ACC112 (cell line): ENCODE data around the gene YJEFN3.

Source experiments
- H2AFZ ChIP-seq: fragments of 200-600 bp; sonication (generic); one replicate; pipeline ENCODE4 v1.6.0; 2017; ENCODE audit warnings: antibody characterized with exemption, low read length; ENCODE audit not compliant: unreplicated experiment
- H3K27ac ChIP-seq: fragments of 200-600 bp; sonication (generic); 2 replicates; pipeline ENCODE4 v1.5.1; 2014; ENCODE audit warnings: low read depth, mild to moderate bottlenecking, antibody characterized with exemption, low read length, moderate library complexity
- H3K27me3 ChIP-seq: fragments of 200-600 bp; sonication (generic); 2 replicates; pipeline ENCODE4 v1.6.1; 2014; ENCODE audit warnings: mild to moderate bottlenecking, antibody characterized with exemption, low read length, moderate library complexity, mixed read lengths; ENCODE audit not compliant: insufficient read depth
- H3K36me3 ChIP-seq: fragments of 200-600 bp; sonication (generic); 2 replicates; pipeline ENCODE4 v1.6.1; 2016; ENCODE audit warnings: mild to moderate bottlenecking, antibody characterized with exemption, low read length, moderate library complexity, mixed read lengths; ENCODE audit not compliant: insufficient read depth
- H3K4me1 ChIP-seq: fragments of 200-600 bp; sonication (generic); one replicate; pipeline ENCODE4 v1.6.1; 2016; ENCODE audit warnings: low read length, mixed read lengths; ENCODE audit not compliant: insufficient read depth, unreplicated experiment, control insufficient read depth
- H3K4me3 ChIP-seq: fragments of 200-600 bp; sonication (generic); 2 replicates; pipeline ENCODE4 v1.5.1; 2014; ENCODE audit warnings: mild to moderate bottlenecking, low read depth, low read length
- H3K79me2 ChIP-seq: fragments of 200-600 bp; sonication (generic); one replicate; pipeline ENCODE4 v1.6.0; 2016; ENCODE audit warnings: low read length; ENCODE audit not compliant: control insufficient read depth, unreplicated experiment, insufficient read depth

The YJEFN3 gene

DNA sequence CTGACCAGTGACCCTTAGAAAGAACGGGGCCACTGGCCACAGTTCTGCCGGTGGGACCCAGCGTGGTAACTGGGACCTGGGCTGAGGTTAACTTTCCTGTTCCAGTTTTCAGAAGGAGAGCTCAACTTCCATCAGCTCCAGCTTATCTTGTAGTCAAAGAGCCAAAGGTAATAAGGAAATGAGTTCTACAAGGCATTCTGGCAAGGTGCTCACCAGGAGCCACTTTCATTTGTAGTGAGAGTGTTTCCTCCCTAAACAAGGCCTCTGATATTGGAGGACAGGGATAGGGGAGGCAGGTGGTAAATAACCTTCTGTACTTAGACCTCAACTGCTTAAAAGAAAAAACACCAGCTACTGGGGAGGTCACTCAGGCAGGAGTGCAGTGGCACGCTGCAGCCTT, 51.7 kb downstream of the YJEFN3 start:
- Histone ChIP-seq H3K27me3 (no peaks in the 10 kb centered on the region), H3K4me1 (no peaks in the 10 kb centered on the region), H3K79me2 (no peaks in the 10 kb centered on the region), H3K27ac (no peak overlapping the region), H3K36me3 (no peaks in the 10 kb centered on the region), H3K4me3 (no peak overlapping the region), H2AFZ (no peak overlapping the region)

- no peak overlapping the region for H3K27ac ChIP-seq
- H2AFZ ChIP-seq: no peak overlapping the region
- H3K4me1 ChIP-seq: no peaks in the 10 kb centered on the region
- no peaks in the 10 kb centered on the region for H3K27me3 ChIP-seq
- H3K36me3 ChIP-seq: no peaks in the 10 kb centered on the region
- no peak overlapping the region for H3K4me3 ChIP-seq
- H3K79me2 ChIP-seq: no peaks in the 10 kb centered on the region
Observed at GRCh38 chr19:19581391-19581790, 52.7 kb downstream of the YJEFN3 start.

GRCh38 chr19:19582471-19582870, 53.8 kb downstream of the YJEFN3 start:
- Histone ChIP-seq H2AFZ (no peak overlapping the region), H3K79me2 (no peaks in the 10 kb centered on the region), H3K27me3 (no peaks in the 10 kb centered on the region), H3K4me1 (no peaks in the 10 kb centered on the region), H3K27ac (no peak overlapping the region), H3K36me3 (no peaks in the 10 kb centered on the region), H3K4me3 (no peak overlapping the region)

DNA sequence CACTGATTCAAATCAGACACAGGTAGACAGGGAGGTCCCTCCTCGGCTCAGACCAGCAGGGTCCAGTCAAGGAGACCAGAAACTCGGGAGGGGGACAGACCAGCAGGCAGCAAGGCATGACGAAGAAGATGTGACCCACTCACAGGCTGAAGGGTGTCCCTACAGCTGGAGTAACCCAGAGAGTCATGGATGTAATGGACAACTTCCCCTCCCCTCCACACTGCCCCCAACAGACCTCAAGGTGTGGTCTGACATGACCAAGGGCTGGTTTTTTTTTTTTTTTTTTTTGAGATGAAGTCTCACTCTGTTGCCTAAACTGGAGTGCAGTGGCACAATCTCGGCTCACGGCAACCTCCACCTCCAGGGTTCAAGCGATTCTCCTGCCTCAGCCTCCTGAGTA, 55.6 kb downstream of the YJEFN3 start:
- no peaks in the 10 kb centered on the region for H3K79me2 ChIP-seq
- no peaks in the 10 kb centered on the region for H3K4me1 ChIP-seq
- no peaks in the 10 kb centered on the region for H3K27me3 ChIP-seq
- H2AFZ ChIP-seq: no peak overlapping the region
- no peak overlapping the region for H3K4me3 ChIP-seq
- H3K36me3 ChIP-seq: no peaks in the 10 kb centered on the region
- no peak overlapping the region for H3K27ac ChIP-seq
